Measurements from ENCODE around the gene CST11. TPM values are rescaled to one million over a fixed set of nuclear protein-coding genes. Genes with fewer than 3 reads are reported as not detected.

CST11 gene
- total and polyA plus RNA-seq, 10 of the 15 experiments (the other 5 are each of a cell fraction or from before 2014, with no cell fraction given) = 0.33 TPM; not detected in 9

DNA sequence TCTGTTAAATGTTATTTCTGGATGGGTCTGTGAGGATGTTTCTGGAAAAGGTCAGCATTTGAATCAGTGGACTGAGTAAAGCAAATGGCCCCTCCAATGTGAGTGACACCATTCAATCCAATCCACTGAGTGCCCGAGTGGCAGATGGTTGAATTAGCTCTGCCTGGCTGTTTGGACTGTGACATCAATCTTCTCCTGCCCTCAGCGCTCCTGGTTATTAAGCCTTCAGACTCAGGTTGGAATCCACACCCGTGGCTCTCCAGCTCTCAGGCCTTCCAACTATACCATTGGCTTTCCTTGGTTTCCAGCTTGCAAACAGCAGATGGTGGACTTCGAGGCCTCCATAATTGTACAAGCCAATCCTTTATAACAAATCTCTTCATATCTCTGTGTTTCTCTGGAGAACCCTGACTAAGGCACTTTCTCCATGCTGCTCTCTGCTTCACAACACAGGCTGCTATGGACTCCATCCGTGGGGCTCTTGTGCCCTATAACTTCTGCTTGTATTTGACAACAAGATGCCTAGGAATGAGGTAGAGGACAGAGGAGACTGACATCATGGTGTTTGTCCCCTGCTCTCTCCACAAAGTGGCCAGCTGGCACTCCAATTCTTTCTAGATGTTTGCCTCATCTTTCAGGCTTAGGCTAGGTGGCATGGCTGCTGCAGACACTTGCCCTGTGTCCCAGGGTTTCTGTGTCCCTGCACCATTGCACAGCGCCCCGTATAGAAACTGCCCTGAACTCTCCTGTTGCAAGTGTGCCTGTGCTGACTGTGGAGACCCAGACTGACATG, 18.0 kb downstream of the CST11 start:
- no peak for ATAC-seq
- DNase-seq (ENCODE audit: low read depth, low spot score) = no peak
- no peaks in the 10 kb centered on the region for H3K79me2 ChIP-seq (ENCODE audit: control insufficient read depth, insufficient read depth, low read length)
- no peak for FAIRE-seq
- no peak overlapping the region for H2AFZ ChIP-seq (ENCODE audit: control insufficient read depth, low read depth, low read length)
- H3K4me3 ChIP-seq = no peak overlapping the region
- ChIA-PET SMC1A (ENCODE audit: uncharacterized antibody, unreplicated experiment) (interaction anchor here (1.0 kb wide), 1 partner anchor 20 kb away, joined by 3 read pairs; no protein-coding TSS in a partner anchor), RAD21 (ENCODE audit: unreplicated experiment) (no interaction called here), POLR2A (no interaction called here), CTCF (interaction anchor here (0.7 to 2.0 kb wide), 3 partner anchors 9 to 12 kb away, joined by 3 to 7 read pairs (median 7); no protein-coding TSS in a partner anchor)
- TF ChIP-seq CEBPB (IDR thresholded peaks at IDR 0.05; ENCODE audit: borderline replicate concordance in 1 of 2, low read depth in 2 of 2, low read length in 2 of 2) = no peak
- TF ChIP-seq CBX5 (IDR thresholded peaks at IDR 0.05; ENCODE audit: low read depth) = no peak
- TF ChIP-seq RCOR1 (conservative IDR thresholded peaks at IDR 0.05; ENCODE audit: low read depth, low read length) = no peak
- no peak for TF ChIP-seq SIN3A (IDR thresholded peaks at IDR 0.05; ENCODE audit: low read depth, low read length)
- TF ChIP-seq, protein P1, sequence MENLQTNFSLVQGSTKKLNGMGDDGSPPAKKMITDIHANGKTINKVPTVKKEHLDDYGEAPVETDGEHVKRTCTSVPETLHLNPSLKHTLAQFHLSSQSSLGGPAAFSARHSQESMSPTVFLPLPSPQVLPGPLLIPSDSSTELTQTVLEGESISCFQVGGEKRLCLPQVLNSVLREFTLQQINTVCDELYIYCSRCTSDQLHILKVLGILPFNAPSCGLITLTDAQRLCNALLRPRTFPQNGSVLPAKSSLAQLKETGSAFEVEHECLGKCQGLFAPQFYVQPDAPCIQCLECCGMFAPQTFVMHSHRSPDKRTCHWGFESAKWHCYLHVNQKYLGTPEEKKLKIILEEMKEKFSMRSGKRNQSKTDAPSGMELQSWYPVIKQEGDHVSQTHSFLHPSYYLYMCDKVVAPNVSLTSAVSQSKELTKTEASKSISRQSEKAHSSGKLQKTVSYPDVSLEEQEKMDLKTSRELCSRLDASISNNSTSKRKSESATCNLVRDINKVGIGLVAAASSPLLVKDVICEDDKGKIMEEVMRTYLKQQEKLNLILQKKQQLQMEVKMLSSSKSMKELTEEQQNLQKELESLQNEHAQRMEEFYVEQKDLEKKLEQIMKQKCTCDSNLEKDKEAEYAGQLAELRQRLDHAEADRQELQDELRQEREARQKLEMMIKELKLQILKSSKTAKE (IDR thresholded peaks at IDR 0.05; ENCODE audit: low read depth, poor library complexity, severe bottlenecking) = no peak
- no peak for TF ChIP-seq HCFC1 (IDR thresholded peaks at IDR 0.05; ENCODE audit: low read length)
- TF ChIP-seq, protein P2, sequence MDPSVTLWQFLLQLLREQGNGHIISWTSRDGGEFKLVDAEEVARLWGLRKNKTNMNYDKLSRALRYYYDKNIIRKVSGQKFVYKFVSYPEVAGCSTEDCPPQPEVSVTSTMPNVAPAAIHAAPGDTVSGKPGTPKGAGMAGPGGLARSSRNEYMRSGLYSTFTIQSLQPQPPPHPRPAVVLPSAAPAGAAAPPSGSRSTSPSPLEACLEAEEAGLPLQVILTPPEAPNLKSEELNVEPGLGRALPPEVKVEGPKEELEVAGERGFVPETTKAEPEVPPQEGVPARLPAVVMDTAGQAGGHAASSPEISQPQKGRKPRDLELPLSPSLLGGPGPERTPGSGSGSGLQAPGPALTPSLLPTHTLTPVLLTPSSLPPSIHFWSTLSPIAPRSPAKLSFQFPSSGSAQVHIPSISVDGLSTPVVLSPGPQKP (IDR thresholded peaks at IDR 0.05; ENCODE audit: low read depth, low read length) = no peak
- no peak for TF ChIP-seq MAX (IDR thresholded peaks at IDR 0.05; ENCODE audit: low read depth, low read length)
- no peak for TF ChIP-seq TBL1XR1 (IDR thresholded peaks at IDR 0.05; ENCODE audit: low read depth, low read length)
- no peak for TF ChIP-seq EP300 (IDR thresholded peaks at IDR 0.05; ENCODE audit: borderline replicate concordance in 1 of 2, control insufficient read depth in 1 of 2, low read depth in 2 of 2, low read length in 2 of 2)
- TF ChIP-seq POLR2AphosphoS2 (IDR thresholded peaks at IDR 0.05; ENCODE audit: low read depth, low read length) = no peak
- no peak for TF ChIP-seq HDAC6 (IDR thresholded peaks at IDR 0.05; ENCODE audit: unreplicated experiment)
- TF ChIP-seq BCL11A (IDR thresholded peaks at IDR 0.05; ENCODE audit: low read depth, low read length) = no peak
- no peak for TF ChIP-seq SMAD1 (IDR thresholded peaks at IDR 0.05; ENCODE audit: low read depth, partially characterized antibody)
- TF ChIP-seq WRNIP1 (IDR thresholded peaks at IDR 0.05; ENCODE audit: borderline replicate concordance, low read depth, low read length) = no peak
- TF ChIP-seq TAF1 (IDR thresholded peaks at IDR 0.05; ENCODE audit: borderline replicate concordance, low read depth, low read length) = no peak
- no peak for TF ChIP-seq SREBF2 (IDR thresholded peaks at IDR 0.05; ENCODE audit: low read length)
- TF ChIP-seq SIX5 (IDR thresholded peaks at IDR 0.05; ENCODE audit: low read depth, low read length, severe bottlenecking) = no peak
- no peak for TF ChIP-seq YY1 (IDR thresholded peaks at IDR 0.05; ENCODE audit: low read depth, low read length)
- TF ChIP-seq TCF3 (IDR thresholded peaks at IDR 0.05; ENCODE audit: borderline replicate concordance, insufficient read depth, low read depth, low read length) = no peak
- no peaks in the 10 kb centered on the region for H4K20me1 ChIP-seq (ENCODE audit: control insufficient read depth, insufficient read depth)
- H3K4me1 ChIP-seq (ENCODE audit: control insufficient read depth, insufficient read depth, low read length) = no peaks in the 10 kb centered on the region
- intact Hi-C loops (cut with micrococcal nuclease; ENCODE audit: unreplicated experiment) (no loop called here), in situ Hi-C loops (cut with MboI) (loop anchor here (5.0 kb wide), 1 partner anchor 173 kb away; the partner anchor contains the start of gene CST9)
- no peak overlapping the region for H3K4me2 ChIP-seq (ENCODE audit: control insufficient read depth, insufficient read depth)
- no peaks in the 10 kb centered on the region for H3K36me3 ChIP-seq (ENCODE audit: control insufficient read depth in 2 of 2, insufficient read depth in 2 of 2, low read length in 1 of 2)
- no peak overlapping the region for H3K9ac ChIP-seq (ENCODE audit: control insufficient read depth, insufficient read depth, low read length)
- no peak overlapping the region for H3K27ac ChIP-seq (ENCODE audit: control insufficient read depth, insufficient read depth)
- no TSS peak for BruUV-seq (replicated peaks)
- no peaks in the 10 kb centered on the region; a peak in 1 of 4 replicates for H3K27me3 ChIP-seq (replicated peaks in 1 of 2; ENCODE audit: control insufficient read depth in 2 of 2, insufficient read depth in 2 of 2, low read length in 1 of 2)
- H3K9me3 ChIP-seq (replicated peaks; ENCODE audit: control insufficient read depth, insufficient read depth, low read length) = no peaks in the 10 kb centered on the region
- 37% methylated on average over 7 of the region's 7 CpGs for WGBS (ENCODE audit: insufficient coverage, insufficient replicate concordance, low lambda C conversion rate, missing lambda C conversion rate)
